Measurements from ENCODE around the gene SYT9.

- no peak for TF ChIP-seq EZH2 (IDR thresholded peaks at IDR 0.05)
- no peak for TF ChIP-seq POLR2AphosphoS5 (IDR thresholded peaks at IDR 0.05; ENCODE audit: borderline replicate concordance, low read depth, low read length)
- TF ChIP-seq FOXP2 (optimal IDR thresholded peaks at IDR 0.05; ENCODE audit: control extremely low read depth, extremely low read length, insufficient read depth): no peak
Observed at GRCh38 chr11:7219491-7219890, 32.2 kb upstream of the SYT9 start.
